ENCODE results near the gene BCAP31.
"Not testable (repeated sequence)": the region's sequence is repeated elsewhere in the genome, so short reads cannot be mapped to it uniquely, and the experiment has no call there.

Gene BCAP31

DNA sequence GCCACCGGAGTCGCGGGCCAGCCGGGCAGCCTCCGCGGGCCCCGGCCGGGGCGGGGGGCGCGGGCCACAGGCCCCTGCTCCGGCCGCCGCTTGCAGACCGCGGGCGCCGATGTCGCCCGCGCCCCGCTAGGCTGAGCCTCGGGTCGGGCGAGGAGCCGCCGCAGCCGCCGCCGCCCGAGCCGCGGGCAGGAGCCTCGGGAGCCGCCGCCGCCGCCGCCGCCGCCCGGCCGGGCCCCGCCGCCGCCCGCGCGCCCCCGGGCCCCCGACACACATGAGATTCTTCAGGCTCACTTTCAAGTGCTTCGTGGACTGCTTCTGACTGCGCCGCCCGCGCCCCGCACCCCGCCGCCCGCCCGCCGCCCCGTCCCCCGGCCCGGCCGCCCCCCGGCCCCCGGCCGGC, 36.1 kb downstream of the BCAP31 start:
- no peaks in the 10 kb centered on the region for H3K9me3 ChIP-seq (ENCODE audit: low read length)
- H3K4me3 ChIP-seq (ENCODE audit: low read depth in 1 of 2, low read length in 2 of 2), result no peak overlapping the region
- no peak overlapping the region for H3K27ac ChIP-seq (ENCODE audit: low read depth, low read length)
- H3K27me3 ChIP-seq (ENCODE audit: control insufficient read depth in 1 of 2, insufficient read depth in 2 of 2, low read length in 2 of 2), result peaks cover 0 to 18% of the 10 kb centered on the region in 2 donors
- peaks cover 10% of the 10 kb centered on the region for H3K4me1 ChIP-seq (ENCODE audit: insufficient read depth, low read length)
- no peaks in the 10 kb centered on the region for H3K36me3 ChIP-seq (ENCODE audit: insufficient read depth, low read length)
- H3K9ac ChIP-seq (ENCODE audit: low read length), result no peak overlapping the region

DNA sequence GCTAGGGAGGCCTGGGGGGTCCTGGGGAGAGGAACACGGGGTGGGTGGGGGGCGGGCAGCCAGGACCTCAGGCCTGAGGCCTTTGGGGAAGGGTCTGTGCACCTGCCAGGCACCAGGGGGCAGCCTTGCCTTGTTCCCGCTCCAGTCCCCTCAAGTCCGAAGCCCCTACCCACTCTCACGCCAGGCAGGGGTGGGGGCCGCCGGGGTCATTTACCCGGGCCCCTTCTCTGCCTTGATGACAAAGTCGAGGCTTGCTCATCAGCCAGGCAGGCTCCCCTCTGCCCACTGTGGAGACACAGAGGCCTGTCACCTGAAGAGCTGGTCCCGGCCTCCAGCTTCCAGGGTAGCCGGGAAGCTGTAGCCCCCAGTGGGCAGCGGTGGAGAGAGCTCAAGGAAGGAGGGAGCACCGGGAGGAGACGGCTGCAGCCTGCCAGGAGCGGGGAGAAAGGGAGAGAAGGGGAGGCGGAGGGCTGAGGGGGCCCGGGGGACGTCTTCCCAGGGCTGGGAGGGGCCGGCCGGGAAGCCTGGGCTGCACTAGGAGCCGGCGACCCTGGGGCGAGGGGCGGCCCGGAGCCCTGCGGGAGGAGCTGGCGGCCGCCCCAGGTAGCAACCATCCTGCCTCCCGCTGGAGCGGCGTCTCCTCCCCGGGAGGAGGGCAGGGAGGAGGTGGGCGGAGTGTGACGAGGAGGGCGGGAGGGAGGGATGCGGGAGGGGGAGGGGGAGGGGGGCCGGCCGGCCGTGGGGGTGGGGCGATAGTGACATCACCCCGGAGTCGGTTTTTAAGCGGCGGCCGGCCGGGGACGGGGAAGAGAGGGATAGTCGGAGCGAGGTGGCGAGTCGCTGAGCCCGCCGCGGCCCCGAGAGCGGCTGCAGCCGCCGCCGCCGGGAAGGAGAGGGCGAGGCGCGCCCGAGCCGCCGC, 36.8 kb downstream of the BCAP31 start, which contains the start of gene SLC6A8:
SLC6A8 (plus strand) TSS at position 806 of the 919 bp plus-strand sequence. CDS start 649 bp downstream, outside the sequence.
- Histone ChIP-seq H3K27me3 (ENCODE audit: control insufficient read depth in 1 of 2, insufficient read depth in 2 of 2, low read length in 2 of 2) (peaks cover 0 to 18% of the 10 kb centered on the region in 2 donors), H3K27ac (ENCODE audit: low read depth, low read length) (no peak within 1 kb of the TSS), H3K4me3 (ENCODE audit: low read depth in 1 of 2, low read length in 2 of 2) (no peak within 1 kb of the TSS), H3K36me3 (ENCODE audit: insufficient read depth, low read length) (no peaks in the 10 kb centered on the region), H3K9me3 (ENCODE audit: low read length) (no peaks in the 10 kb centered on the region), H3K4me1 (ENCODE audit: insufficient read depth, low read length) (peaks cover 10% of the 10 kb centered on the region), H3K9ac (ENCODE audit: low read length) (no peak within 1 kb of the TSS)

GRCh38 chrX:153686711-153687110, 37.5 kb downstream of the BCAP31 start:
- Histone ChIP-seq H3K4me3 (ENCODE audit: low read depth in 1 of 2, low read length in 2 of 2) (no peak overlapping the region), H3K36me3 (ENCODE audit: insufficient read depth, low read length) (no peaks in the 10 kb centered on the region), H3K9ac (ENCODE audit: low read length) (no peak overlapping the region), H3K9me3 (ENCODE audit: low read length) (no peaks in the 10 kb centered on the region), H3K27ac (ENCODE audit: low read depth, low read length) (no peak overlapping the region), H3K27me3 (ENCODE audit: control insufficient read depth in 1 of 2, insufficient read depth in 2 of 2, low read length in 2 of 2) (peaks cover 0 to 18% of the 10 kb centered on the region in 2 donors), H3K4me1 (ENCODE audit: insufficient read depth, low read length) (peaks cover 10% of the 10 kb centered on the region)

GRCh38 chrX:153685751-153686696, 38.2 kb downstream of the BCAP31 start:
- Histone ChIP-seq H3K9ac (ENCODE audit: low read length) (no peak overlapping the region), H3K27ac (ENCODE audit: low read depth, low read length) (no peak overlapping the region), H3K4me3 (ENCODE audit: low read depth in 1 of 2, low read length in 2 of 2) (no peak overlapping the region), H3K27me3 (ENCODE audit: control insufficient read depth in 1 of 2, insufficient read depth in 2 of 2, low read length in 2 of 2) (peaks cover 0 to 18% of the 10 kb centered on the region in 2 donors), H3K36me3 (ENCODE audit: insufficient read depth, low read length) (no peaks in the 10 kb centered on the region), H3K9me3 (ENCODE audit: low read length) (no peaks in the 10 kb centered on the region), H3K4me1 (ENCODE audit: insufficient read depth, low read length) (peaks cover 10% of the 10 kb centered on the region)

DNA sequence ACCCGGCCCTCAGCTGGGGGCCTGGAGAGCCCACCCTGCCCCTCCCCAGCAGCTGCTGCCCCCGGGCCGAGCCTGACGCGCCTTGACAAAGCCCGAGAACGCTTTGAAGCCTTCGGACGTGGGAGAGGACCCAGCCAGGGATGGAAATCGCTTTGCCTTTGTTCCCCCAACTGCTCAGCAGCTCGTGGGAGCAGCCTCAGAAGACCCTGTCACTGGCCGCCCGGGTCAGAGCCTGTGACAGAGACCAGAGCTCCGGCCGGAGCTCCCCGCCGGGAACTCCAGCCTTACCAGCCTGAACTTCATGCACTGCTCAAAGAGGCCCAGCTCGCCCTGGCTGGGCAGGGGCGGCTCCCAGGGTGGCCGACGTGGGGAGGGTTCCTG, 39.0 kb downstream of the BCAP31 start:
- H3K27ac ChIP-seq (ENCODE audit: low read depth, low read length), result no peak overlapping the region
- peaks cover 0 to 18% of the 10 kb centered on the region in 2 donors for H3K27me3 ChIP-seq (ENCODE audit: control insufficient read depth in 1 of 2, insufficient read depth in 2 of 2, low read length in 2 of 2)
- H3K4me1 ChIP-seq (ENCODE audit: insufficient read depth, low read length), result peaks cover 7% of the 10 kb centered on the region
- no peak overlapping the region for H3K9ac ChIP-seq (ENCODE audit: low read length)
- no peaks in the 10 kb centered on the region for H3K36me3 ChIP-seq (ENCODE audit: insufficient read depth, low read length)
- no peak overlapping the region for H3K4me3 ChIP-seq (ENCODE audit: low read depth in 1 of 2, low read length in 2 of 2)
- no peaks in the 10 kb centered on the region for H3K9me3 ChIP-seq (ENCODE audit: low read length)

DNA sequence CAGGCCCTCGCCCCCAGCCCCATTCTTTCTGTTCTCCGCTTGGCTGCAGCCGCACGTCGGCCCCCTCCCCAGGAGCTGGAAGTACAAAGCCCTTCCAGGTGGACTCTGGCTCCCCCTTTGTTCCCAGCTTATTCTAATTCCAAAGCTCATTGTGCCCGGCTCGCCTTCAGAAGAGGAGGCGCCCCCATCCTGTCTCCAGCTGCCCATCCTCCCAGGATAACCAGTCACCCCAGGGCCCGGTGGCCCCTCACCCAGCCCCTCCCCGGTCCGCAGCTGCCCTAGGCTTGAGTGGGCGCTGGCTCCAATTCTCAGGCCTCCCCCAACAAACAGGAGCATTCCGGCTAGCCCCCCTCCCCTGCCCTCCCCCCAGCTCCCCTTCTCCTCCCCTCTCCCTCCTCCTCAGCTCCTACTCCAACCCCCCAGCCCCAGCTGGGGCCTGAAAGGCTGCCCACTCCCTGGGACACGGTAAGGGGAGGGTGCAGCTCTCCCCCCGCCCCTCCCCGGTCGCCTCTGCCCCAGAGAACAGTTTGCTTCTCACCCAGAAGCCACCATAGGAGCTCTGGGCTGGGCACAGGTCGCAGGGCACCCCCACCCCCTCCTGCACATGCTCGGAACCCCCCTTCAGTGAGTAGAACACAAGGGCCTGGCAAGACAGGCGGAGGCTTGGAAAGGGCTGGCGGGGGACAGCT, 39.6 kb downstream of the BCAP31 start:
- no peak overlapping the region for H3K4me3 ChIP-seq (ENCODE audit: low read depth in 1 of 2, low read length in 2 of 2)

DNA sequence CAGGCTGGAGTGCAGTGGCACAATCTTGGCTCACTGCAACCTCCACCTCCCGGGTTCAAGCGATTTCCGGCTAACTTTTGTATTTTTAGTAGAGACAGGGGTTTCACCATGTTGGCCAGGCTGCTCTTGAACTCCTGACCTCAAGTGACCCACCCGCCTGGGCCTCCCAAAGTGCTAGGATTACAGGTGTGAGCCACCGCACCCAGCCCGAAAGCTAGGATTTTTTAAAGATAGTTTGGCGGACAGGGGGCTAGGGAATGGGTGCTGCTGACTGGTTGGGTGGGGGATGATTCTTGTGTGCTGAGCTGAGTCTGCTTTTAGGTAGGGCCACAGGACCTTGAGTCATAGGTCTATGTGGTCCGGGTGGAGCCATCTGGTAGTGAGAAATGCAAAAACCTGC, 40.7 kb downstream of the BCAP31 start:
- not testable (repeated sequence) for H3K36me3 ChIP-seq (ENCODE audit: insufficient read depth, low read length); H3K9me3 ChIP-seq (ENCODE audit: low read length); H3K9ac ChIP-seq (ENCODE audit: low read length); H3K4me3 ChIP-seq (ENCODE audit: low read depth in 1 of 2, low read length in 2 of 2); H3K4me1 ChIP-seq (ENCODE audit: insufficient read depth, low read length); H3K27ac ChIP-seq (ENCODE audit: low read depth, low read length)
- H3K27me3 ChIP-seq (ENCODE audit: control insufficient read depth in 1 of 2, insufficient read depth in 2 of 2, low read length in 2 of 2), result peaks cover 0 to 12% of the 10 kb centered on the region in 2 donors

More for the DNA sequence above, 39.6 kb downstream of the BCAP31 start:
- H3K27ac ChIP-seq (ENCODE audit: low read depth, low read length), result no peak overlapping the region
- H3K4me1 ChIP-seq (ENCODE audit: insufficient read depth, low read length), result peaks cover 2% of the 10 kb centered on the region
- peaks cover 0 to 13% of the 10 kb centered on the region in 2 donors for H3K27me3 ChIP-seq (ENCODE audit: control insufficient read depth in 1 of 2, insufficient read depth in 2 of 2, low read length in 2 of 2)
- H3K9ac ChIP-seq (ENCODE audit: low read length), result no peak overlapping the region
- H3K9me3 ChIP-seq (ENCODE audit: low read length), result no peaks in the 10 kb centered on the region
- H3K36me3 ChIP-seq (ENCODE audit: insufficient read depth, low read length), result no peaks in the 10 kb centered on the region

DNA sequence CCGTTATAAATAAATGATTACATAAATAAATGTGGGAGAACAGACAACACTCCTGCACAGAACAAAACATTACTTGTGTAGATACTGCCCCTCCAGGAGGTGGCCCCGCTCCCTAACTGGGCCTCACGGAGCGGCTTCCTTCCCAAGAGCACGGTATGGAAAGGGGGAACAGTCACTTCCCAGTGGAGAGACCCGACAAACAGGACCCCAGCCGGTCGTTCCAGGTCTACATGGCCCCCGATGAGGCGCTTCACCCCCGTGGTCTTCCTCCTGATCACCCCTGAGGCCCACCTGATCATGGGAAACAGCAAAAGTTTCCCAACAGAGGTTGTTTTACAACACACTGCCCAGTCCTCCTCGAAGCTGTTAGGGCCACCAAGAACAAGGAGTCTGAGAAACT, 43.0 kb downstream of the BCAP31 start:
- H3K27ac ChIP-seq (ENCODE audit: low read depth, low read length), result no peak overlapping the region
- no peaks in the 10 kb centered on the region for H3K4me1 ChIP-seq (ENCODE audit: insufficient read depth, low read length)
- peaks cover 0 to 8% of the 10 kb centered on the region in 2 donors for H3K27me3 ChIP-seq (ENCODE audit: control insufficient read depth in 1 of 2, insufficient read depth in 2 of 2, low read length in 2 of 2)
- no peaks in the 10 kb centered on the region for H3K9me3 ChIP-seq (ENCODE audit: low read length)
- H3K4me3 ChIP-seq (ENCODE audit: low read depth in 1 of 2, low read length in 2 of 2), result no peak overlapping the region
- no peak overlapping the region for H3K9ac ChIP-seq (ENCODE audit: low read length)
- H3K36me3 ChIP-seq (ENCODE audit: insufficient read depth, low read length), result no peaks in the 10 kb centered on the region

DNA sequence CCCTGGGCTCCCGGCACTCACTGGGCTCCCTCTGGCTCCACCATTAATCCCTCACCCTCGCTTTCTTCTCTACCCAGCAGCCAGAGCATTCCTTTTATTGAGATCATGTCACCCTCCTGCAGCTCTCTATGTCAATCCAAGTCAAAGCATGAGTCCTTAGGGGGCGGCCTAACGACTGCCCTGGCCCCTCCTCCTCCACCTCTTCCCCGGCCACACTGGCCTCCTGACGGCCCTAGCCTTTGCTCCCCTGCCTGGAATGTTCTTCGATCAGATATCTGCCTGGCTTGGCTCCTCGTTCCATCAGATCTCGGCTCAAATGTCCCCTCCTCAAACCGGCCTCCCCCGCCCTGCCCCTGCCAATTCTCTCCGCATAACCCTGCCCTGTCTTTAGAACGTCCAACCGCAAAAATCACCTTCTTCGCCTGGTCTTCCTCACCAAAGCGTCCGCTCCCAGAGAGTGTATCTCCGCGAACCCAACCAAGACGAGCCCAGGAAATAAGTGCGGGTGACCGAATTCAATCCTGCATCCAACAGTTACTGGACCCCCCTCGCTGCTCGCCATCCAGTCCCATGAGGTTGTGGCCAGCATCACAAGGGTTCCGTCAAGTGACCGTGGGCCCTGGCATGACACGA, 49.9 kb downstream of the BCAP31 start:
- Histone ChIP-seq H3K4me1 (ENCODE audit: insufficient read depth, low read length) (no peaks in the 10 kb centered on the region), H3K27me3 (ENCODE audit: control insufficient read depth in 1 of 2, insufficient read depth in 2 of 2, low read length in 2 of 2) (peaks cover 5 to 7% of the 10 kb centered on the region in 2 donors), H3K4me3 (ENCODE audit: low read depth in 1 of 2, low read length in 2 of 2) (no peak overlapping the region)

GRCh38 chrX:153673428-153674218, 50.6 kb downstream of the BCAP31 start, which contains the start of gene PNCK:
TSS of gene PNCK (minus strand) at chrX:153673813. CDS start at chrX:153673076, 737 bp downstream.
- peak within 1 kb of the TSS in 1 of 2 donors; percentile 47 for H3K4me3 ChIP-seq (ENCODE audit: low read depth in 1 of 2, low read length in 2 of 2)
- H3K36me3 ChIP-seq (ENCODE audit: insufficient read depth, low read length), result no peaks in the 10 kb centered on the region
- no peaks in the 10 kb centered on the region for H3K4me1 ChIP-seq (ENCODE audit: insufficient read depth, low read length)
- H3K9me3 ChIP-seq (ENCODE audit: low read length), result no peaks in the 10 kb centered on the region
- peak within 1 kb of the TSS; percentile 39 for H3K27ac ChIP-seq (ENCODE audit: low read depth, low read length)
- H3K27me3 ChIP-seq (ENCODE audit: control insufficient read depth in 1 of 2, insufficient read depth in 2 of 2, low read length in 2 of 2), result peaks cover 5 to 14% of the 10 kb centered on the region in 2 donors
- no peak within 1 kb of the TSS for H3K9ac ChIP-seq (ENCODE audit: low read length)

More for the DNA sequence above, 49.9 kb downstream of the BCAP31 start:
- Histone ChIP-seq H3K9me3 (ENCODE audit: low read length) (no peaks in the 10 kb centered on the region), H3K27ac (ENCODE audit: low read depth, low read length) (peak overlapping the region; percentile 23), H3K9ac (ENCODE audit: low read length) (no peak overlapping the region), H3K36me3 (ENCODE audit: insufficient read depth, low read length) (no peaks in the 10 kb centered on the region)
